SHP77 treated with DMSO at 0.1 percent for 48 hours (cell line): ENCODE results near the gene MTCH1.
A peak's percentile ranks its signal among the peaks of the same experiment; 100 is the strongest.
"Not testable (repeated sequence)": the region's sequence is repeated elsewhere in the genome, so short reads cannot be mapped to it uniquely, and the experiment has no call there.

Experiments
- DNase-seq: peaks from one replicate; lab custom pipeline; 2025; lab: John Stamatoyannopoulos, UW

Gene MTCH1

GRCh38 chr6:36954262-36954931, 31.6 kb downstream of the MTCH1 start, which contains the start of gene PI16:
Gene PI16, plus strand, starts transcription at chr6:36954738. Its CDS starts 23 bp downstream, at chr6:36954761.
- no peak for DNase-seq

- DNase-seq = no peak
Observed at GRCh38 chr6:36953931-36954261, 32.1 kb downstream of the MTCH1 start.

DNA sequence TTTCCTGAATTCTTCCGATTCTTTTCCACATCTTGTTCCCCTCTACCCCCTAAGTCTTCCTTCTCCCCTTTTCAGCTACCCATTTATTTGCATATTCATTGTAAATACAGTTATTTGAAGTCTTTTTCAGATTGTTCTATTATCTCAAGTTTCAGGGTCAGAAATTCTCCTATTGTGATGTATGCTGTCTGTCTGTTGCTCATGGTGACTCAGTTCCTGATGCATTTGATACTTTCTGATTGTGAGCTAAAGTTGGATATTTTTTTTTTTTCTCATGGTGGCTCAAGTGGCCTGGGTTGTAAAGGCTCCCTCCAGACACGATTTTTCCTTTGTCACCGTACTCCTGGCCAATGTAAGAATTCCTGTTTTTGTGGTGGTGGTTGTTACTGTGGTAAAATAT, 36.4 kb downstream of the MTCH1 start:
- DNase-seq = no peak

DNA sequence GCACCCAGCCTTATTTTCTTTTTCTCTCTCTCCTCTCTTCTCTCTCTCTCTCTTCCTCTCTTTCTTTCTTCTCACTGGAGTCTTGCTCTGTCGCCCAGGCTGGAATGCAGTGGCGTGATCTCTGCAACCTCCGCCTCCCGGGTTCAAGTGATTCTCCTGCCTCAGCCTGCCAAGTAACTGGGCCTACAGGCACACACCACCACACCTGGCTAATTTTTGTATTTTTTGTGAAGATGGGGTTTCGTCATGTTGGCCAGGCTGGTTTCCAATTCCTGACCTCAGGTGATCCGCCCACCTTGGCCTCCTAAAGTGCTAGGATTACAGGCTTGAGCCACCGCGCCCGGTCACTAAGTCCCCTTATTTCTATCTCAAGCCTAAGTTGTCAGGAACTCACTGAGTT, 36.9 kb downstream of the MTCH1 start:
- not testable (repeated sequence) for DNase-seq

DNA sequence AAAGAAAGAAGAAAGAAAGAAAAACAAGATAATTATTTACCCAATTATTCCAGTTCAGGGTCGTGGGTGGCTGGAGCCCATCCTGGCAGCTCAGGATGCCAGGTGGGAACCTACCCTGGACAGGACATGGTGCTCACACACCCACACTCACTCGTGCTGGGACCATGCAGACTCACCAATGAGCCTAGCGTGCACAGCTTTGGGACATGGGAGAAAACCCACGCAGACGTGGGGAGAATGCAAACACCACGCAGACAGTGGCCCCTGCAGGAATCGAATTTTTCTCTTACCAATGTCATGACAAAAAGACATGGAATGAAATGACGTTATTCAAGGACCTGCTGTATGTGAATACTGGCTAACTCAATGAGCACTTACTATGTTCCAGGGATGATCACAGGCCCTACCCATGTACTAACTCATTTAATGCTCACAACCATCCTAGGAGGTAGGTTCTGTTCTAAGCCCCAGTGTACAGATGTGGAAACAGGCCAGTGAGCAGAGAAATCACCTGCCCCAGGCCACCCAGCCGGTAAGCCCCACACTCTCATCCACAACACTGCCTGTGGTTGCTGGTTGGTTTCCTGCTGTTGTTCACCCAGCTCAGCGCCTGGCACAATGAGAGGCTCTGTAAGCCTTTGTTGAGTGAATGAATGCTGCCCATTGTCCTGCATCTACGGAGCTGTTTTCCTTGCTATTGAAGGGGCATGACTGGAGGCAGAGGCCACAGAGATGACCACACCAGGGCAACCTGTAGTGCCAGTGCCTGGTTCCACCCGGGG, 38.2 kb downstream of the MTCH1 start:
- no peak for DNase-seq

- DNase-seq = no peak
Observed at GRCh38 chr6:36946526-36946925, 39.5 kb downstream of the MTCH1 start.

GRCh38 chr6:36945301-36945700, 40.7 kb downstream of the MTCH1 start:
- DNase-seq = no peak

- DNase-seq = no peak
Observed at GRCh38 chr6:36944650-36945049, 41.3 kb downstream of the MTCH1 start.

DNA sequence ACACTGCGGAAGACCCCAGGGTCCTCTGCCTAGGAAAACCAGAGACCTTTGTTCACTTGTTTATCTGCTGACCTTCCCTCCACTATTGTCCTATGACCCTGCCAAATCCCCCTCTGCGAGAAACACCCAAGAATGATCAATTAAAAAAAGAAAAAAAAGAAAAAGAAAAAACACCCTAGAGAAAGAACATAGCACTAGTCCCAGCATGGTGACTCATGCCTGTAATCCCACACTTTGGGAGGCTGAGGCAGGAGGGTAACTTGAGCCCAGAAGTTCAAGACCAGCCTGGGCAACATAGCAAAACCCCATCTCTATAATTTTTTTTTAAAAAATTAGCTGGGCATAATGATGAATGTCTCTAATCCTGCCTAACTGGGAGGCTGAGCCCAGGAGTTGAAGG, 43.7 kb downstream of the MTCH1 start:
- not testable (repeated sequence) for DNase-seq

DNA sequence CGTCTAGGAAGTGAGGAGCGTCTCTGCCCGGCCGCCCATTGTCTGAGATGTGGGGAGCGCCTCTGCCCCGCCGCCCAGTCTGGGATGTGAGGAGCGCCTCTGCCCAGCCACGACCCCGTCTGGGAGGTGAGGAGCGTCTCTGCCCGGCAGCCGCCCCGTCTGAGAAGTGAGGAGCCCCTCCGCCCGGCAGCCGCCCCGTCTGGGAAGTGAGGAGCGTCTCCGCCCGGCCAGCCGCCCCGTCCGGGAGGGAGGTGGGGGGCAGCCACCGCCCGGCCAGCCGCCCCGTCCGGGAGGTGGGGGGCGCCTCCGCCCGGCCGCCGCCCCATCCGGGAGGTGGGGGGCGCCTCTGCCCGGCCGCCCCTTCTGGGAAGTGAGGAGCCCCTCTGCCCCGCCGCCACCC, 44.4 kb downstream of the MTCH1 start:
- DNase-seq = not testable (repeated sequence)

DNA sequence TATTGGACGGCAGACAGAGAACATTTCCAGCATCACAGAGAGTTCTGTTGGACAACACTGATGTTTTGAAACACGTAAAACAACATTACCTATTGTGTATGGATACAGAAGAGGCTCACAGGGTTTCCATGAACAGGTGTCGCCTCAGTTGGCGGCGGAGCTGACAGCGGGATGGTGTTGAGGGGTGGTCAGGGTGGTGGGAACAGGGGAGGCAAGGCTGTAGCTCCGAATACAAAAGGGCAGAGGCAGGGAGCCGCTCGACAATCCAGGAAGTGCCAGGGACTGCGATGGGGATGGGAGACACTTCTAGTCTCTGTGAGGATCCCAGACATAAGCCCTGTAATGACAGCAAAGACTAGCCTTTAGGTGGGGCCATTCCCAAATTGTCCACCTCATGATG, 46.0 kb downstream of the MTCH1 start:
- no peak for DNase-seq

GRCh38 chr6:36939005-36939404, 47.0 kb downstream of the MTCH1 start:
- not testable (repeated sequence) for DNase-seq

DNA sequence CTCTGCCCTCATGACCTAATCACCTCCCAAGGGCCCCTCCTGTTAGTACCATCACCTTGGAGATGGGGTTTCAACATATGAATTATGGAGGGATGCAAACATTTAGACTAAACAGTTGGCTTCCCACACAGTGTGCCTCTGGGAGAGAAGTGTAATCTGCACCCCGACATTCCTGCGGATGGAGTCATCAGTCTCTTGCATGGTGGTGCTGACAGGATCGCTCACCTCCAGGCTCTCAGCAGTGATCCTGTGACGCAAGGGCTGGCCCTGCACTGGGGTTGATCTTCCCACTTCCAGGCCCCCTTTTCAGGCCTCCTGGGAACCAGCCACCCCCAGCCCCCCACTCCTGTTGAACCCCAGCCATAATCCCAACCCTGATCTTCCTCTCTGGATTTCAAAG, 47.5 kb downstream of the MTCH1 start:
- no peak for DNase-seq

DNA sequence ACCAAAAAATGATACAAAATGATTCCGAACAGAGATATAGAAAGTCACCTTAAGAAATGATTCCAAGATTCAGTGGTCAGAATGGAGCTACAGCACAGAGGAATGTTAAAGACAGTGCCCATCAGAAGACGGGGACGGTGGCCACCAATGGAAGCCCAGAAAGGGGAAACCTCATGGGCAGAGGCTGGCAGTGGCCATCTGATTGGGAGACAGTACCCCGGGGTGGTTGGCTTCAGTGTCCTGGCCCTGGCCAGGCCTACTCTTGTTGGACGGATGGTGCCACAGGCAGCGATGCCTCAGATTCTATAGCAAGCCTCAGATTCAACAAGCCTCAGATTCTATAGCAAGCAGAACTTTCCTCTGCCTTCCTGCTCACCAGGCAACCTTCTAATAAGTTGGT, 48.1 kb downstream of the MTCH1 start:
- no peak for DNase-seq

DNA sequence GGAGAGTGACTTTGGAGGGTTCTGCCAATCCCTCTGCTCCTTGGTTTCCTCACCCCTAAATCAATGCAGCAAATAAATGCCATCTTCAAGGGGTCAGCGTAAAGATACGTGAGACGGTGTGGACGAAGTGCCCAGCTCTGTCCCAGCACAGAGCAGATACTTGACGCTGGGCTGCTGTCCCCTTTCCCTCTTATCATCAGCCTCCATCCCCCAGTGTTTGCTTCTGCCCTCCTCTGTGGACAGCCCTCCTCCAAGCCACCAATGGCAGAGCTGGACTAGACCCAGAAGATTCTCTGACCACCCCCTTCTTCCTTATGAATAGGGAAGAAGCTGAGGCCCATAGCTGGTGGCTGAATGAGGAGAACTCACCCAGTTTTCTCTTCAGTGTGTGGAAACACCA, 49.2 kb downstream of the MTCH1 start:
- DNase-seq = no peak

- no peak for DNase-seq
Observed at GRCh38 chr6:36934901-36935300, 51.1 kb downstream of the MTCH1 start.

GRCh38 chr6:36933519-36933918, 52.5 kb downstream of the MTCH1 start:
- no peak for DNase-seq

DNA sequence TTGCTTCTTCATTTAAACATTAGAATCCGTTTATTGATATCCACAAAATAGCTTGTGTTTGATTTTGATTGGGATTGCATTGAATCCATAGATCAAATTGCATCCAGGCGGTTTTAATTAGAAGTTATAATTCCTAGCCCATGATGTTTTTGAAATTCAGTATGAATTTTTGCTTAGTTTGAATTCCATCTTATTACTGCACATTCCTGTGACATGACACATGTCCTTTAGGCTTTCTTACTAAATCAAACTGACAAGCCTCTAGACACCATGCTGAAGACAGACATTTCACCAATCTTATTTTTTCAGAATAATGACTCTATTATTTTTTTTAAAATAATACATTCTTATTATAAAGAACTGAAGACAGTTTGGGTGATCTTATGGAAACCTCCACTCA, 52.9 kb downstream of the MTCH1 start:
- no peak for DNase-seq

DNA sequence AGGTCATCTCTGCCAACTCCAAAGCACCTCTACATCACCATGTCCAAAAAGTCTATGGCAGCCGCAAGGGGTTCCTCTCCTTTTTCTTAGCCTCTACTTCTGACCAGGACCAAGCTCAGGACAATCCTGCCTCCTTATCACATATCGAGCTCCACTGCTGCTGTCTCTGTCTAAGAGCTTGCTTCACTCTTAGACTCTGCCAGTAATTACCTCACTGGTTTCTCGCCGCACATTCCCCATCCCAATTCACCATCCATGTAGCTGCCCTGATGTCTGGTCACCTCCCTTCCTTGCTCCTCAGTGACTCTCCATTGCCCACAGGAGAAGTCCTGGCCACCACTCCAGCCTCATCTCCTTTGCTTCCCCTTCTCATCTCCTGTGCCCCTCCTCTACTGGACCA, 55.5 kb downstream of the MTCH1 start:
- DNase-seq = no peak

DNA sequence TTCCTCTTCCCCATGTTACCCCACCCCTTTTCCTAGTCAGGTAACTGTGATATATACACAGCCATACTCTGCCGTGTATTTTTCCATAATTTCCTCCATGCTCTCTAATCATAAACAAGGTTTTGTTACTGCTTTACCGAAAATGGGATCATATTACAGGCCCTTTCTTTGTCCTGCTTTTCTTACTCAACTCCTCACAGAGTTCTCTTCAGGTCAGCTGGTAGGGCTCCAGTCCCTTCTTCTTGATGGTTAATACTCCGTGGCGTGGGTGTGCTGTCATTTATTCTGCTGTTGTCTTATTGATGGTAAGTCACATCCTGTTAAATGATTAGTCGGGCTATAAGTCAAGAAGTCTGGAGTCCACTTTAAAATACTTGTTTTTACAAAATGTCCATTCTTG, 56.4 kb downstream of the MTCH1 start:
- no peak for DNase-seq

DNA sequence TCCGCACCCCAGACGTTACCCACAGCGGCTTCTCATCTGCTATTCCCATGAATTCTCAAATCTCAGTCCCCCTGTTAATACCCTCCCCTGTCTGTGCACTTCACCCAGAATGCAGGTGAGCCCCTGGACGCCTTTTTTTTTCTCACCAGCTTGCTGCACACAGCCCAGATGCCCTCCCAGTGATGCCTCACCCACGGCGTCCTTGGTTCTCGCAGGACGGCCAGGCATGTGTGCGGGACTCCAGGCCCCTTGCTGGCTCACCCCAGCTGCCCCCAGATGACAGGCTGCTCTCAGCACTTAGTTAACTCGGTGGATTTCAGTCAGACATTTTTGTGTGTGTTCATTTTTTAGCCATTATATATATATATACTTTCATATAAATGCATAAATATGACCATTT, 56.8 kb downstream of the MTCH1 start:
- no peak for DNase-seq

DNA sequence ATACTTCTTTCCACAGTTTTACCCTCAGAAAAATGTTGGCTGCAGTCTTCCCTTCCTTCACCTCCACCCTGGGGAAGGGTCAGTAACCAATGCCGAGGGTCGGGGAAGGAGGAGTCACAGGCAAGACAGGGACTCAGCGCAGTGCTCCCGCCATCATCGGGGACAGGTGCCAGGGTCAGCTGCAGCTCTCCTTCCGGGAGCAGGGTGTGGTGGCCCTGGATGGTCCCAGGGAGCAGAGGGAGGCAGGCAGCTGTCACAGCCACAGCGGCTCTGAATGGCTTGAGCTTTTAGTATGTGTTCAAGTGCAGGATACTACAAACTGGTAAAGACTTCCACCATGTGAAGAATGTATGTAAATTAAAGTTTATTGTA, 57.5 kb downstream of the MTCH1 start:
- DNase-seq = peak; percentile 35

DNA sequence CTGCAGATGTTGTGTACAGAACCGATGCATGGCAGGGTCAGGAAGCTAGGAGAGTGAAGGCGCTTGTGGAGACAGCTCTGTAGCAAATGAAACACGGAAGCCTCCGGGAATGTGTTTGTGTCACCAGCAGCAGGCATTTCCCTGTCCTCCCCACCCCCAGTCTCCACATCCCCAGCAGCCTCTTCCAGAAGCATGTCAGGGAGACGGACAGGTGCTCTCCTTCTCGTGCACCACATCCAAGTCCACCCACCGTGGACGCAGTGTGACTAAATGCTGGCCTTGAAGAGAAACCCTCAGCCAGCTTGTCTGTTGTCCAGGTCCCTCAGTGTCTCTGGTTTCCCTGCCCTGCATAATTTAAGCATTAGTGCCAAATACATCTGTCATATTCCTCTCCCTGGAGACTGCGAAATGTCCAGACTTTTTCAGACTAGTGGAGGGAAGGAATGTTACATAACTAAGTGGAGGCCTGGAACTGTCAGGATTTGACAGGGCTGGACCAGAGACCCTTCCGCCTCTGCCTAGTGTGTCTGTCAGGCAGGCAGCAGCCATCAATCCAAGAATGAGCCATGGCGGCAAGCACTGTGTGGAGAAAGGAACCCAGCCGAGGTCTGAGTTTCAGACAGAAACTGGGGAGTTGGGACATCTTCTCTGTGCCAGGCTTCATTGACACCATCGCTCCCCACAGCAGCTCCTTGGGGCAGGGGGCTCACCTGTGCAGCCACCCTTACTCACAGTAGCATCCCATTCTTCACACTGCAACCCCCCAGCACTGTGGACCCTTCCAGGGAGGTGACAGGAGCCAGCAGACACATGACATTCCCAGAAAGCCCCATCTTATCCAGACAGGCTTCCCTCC, 58.1 kb downstream of the MTCH1 start:
- no peak for DNase-seq
